ENCODE measurements around the gene DSP.

DSP gene

GRCh38 chr6:7590918-7591302 lies 49.4 kb downstream of the DSP start:
- in situ Hi-C loops (cut with MboI; ENCODE audit: low sequenced_read_pairs): no loop called here

GRCh38 chr6:7591770-7592169 lies 50.3 kb downstream of the DSP start:
- in situ Hi-C loops (cut with MboI; ENCODE audit: low sequenced_read_pairs): no loop called here

GRCh38 chr6:7593229-7593628 lies 51.8 kb downstream of the DSP start:
- in situ Hi-C loops (cut with MboI; ENCODE audit: low sequenced_read_pairs): no loop called here

- in situ Hi-C loops (cut with MboI; ENCODE audit: low sequenced_read_pairs): no loop called here
These were observed 53.2 kb downstream of the DSP start for GRCh38 chr6:7594579-7595125.

- in situ Hi-C loops (cut with MboI; ENCODE audit: low sequenced_read_pairs): no loop called here
These were observed 62.5 kb downstream of the DSP start for GRCh38 chr6:7604003-7604402.

GRCh38 chr6:7604506-7604905 lies 63.0 kb downstream of the DSP start:
- in situ Hi-C loops (cut with MboI; ENCODE audit: low sequenced_read_pairs): no loop called here

GRCh38 chr6:7615611-7616383 lies 74.3 kb downstream of the DSP start:
- in situ Hi-C loops (cut with MboI; ENCODE audit: low sequenced_read_pairs): no loop called here

- in situ Hi-C loops (cut with MboI; ENCODE audit: low sequenced_read_pairs): no loop called here
These were observed 76.6 kb downstream of the DSP start for GRCh38 chr6:7617801-7618764.

- in situ Hi-C loops (cut with MboI; ENCODE audit: low sequenced_read_pairs): no loop called here
These were observed 80.3 kb downstream of the DSP start for GRCh38 chr6:7621761-7622160.

- in situ Hi-C loops (cut with MboI; ENCODE audit: low sequenced_read_pairs): no loop called here
These were observed 83.6 kb downstream of the DSP start for GRCh38 chr6:7624796-7625710.

GRCh38 chr6:7628479-7628878 lies 87.0 kb downstream of the DSP start:
- in situ Hi-C loops (cut with MboI; ENCODE audit: low sequenced_read_pairs): no loop called here

GRCh38 chr6:7628909-7629308 lies 87.4 kb downstream of the DSP start:
- in situ Hi-C loops (cut with MboI; ENCODE audit: low sequenced_read_pairs): no loop called here

GRCh38 chr6:7629321-7629720 lies 87.8 kb downstream of the DSP start:
- in situ Hi-C loops (cut with MboI; ENCODE audit: low sequenced_read_pairs): no loop called here

- in situ Hi-C loops (cut with MboI; ENCODE audit: low sequenced_read_pairs): no loop called here
These were observed 89.3 kb downstream of the DSP start for GRCh38 chr6:7630792-7631191.

- in situ Hi-C loops (cut with MboI; ENCODE audit: low sequenced_read_pairs): no loop called here
These were observed 90.0 kb downstream of the DSP start for GRCh38 chr6:7631466-7631865.

GRCh38 chr6:7632501-7633290 lies 91.2 kb downstream of the DSP start:
- in situ Hi-C loops (cut with MboI; ENCODE audit: low sequenced_read_pairs): no loop called here

GRCh38 chr6:7633361-7633760 lies 91.9 kb downstream of the DSP start:
- in situ Hi-C loops (cut with MboI; ENCODE audit: low sequenced_read_pairs): no loop called here

GRCh38 chr6:7636151-7636550 lies 94.7 kb downstream of the DSP start:
- in situ Hi-C loops (cut with MboI; ENCODE audit: low sequenced_read_pairs): no loop called here

Measured in hTERT RPE-1 (cell line).